Measurements from ENCODE around the gene NCEH1. TPM values are rescaled to one million over a fixed set of nuclear protein-coding genes. Genes with fewer than 3 reads are reported as not detected.

NCEH1 gene
- total RNA-seq, 2 donors from 2014 or later = 36.1 to 42.2 TPM

DNA sequence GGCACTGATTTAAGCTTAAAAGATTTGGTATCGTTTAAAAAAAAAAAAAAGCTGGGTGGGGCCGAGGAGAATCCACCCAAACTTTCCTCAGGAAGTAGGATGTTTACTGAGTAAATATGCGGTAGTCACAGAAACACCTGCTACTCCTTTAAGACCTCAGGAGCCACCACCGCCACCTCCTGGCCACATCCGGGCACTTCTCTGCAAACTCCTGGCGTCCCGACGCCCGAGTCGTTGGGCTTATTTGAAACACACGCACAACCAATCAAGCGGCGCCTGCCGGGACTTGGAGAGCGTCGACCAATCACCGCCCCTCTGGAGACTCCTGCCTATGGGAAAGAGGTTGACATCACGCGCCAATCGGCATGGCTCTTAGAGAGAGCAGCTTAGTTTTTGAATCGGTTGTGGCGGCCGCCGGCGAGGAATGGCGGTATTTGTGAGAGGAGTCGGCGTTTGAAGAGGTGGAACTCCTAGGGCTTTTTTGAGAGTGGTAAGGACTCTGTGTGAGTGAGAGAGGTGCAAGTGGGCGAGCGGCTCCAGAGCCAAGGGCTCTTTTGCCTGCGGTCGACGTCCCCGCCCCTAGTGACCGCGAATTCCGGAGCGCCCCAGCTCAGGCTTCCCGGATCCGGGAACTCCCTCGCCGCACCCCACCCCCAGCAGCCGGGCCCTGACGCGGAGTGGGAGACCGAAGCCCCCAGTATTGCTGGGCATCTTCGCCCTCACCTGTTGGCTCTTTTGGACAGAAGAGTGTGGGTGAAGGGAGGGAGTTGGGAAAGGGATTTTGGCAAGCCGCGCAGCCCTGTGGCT is 39.7 kb upstream of the NCEH1 start, which contains the start of gene ECT2:
Gene ECT2 (plus strand): TSS at position 359 of the 807 bp plus-strand sequence. CDS start 3,805 bp downstream, outside the sequence.
- Histone ChIP-seq H3K36me3 (no peaks in the 10 kb centered on the region), H3K4me1 (peaks cover 4% of the 10 kb centered on the region), H3K4me3 (peak within 1 kb of the TSS; percentile 85), H3K27me3 (no peaks in the 10 kb centered on the region), H3K9me3 (no peaks in the 10 kb centered on the region), H3K27ac (peak within 1 kb of the TSS; percentile 83), H3K9ac (ENCODE audit: low read depth in 2 of 2, low read length in 2 of 2) (peak within 1 kb of the TSS; percentile 60 to 87)
- intact Hi-C loops (cut with DNase I) = no loop called here
- TF ChIP-seq, protein P1, sequence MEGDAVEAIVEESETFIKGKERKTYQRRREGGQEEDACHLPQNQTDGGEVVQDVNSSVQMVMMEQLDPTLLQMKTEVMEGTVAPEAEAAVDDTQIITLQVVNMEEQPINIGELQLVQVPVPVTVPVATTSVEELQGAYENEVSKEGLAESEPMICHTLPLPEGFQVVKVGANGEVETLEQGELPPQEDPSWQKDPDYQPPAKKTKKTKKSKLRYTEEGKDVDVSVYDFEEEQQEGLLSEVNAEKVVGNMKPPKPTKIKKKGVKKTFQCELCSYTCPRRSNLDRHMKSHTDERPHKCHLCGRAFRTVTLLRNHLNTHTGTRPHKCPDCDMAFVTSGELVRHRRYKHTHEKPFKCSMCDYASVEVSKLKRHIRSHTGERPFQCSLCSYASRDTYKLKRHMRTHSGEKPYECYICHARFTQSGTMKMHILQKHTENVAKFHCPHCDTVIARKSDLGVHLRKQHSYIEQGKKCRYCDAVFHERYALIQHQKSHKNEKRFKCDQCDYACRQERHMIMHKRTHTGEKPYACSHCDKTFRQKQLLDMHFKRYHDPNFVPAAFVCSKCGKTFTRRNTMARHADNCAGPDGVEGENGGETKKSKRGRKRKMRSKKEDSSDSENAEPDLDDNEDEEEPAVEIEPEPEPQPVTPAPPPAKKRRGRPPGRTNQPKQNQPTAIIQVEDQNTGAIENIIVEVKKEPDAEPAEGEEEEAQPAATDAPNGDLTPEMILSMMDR (IDR thresholded peaks at IDR 0.05) = peak; percentile 67
- DNase-seq = peak; percentile 100

DNA sequence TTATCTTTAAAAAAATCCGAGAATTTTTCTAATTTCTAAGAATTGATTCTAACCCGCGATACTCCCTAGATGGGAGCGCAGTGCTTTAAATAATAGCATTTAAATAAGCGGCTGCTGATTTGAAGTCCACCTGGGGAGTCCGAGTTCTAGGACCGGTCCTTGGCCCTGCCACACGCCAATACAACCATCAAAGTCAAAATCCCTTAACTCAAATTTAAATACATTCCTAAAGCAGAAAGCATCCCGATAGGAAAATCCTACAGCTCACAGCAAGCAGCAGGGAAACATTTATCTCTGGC is 39.2 kb upstream of the NCEH1 start:
- Histone ChIP-seq H3K36me3 (no peaks in the 10 kb centered on the region), H3K4me1 (peaks cover 4% of the 10 kb centered on the region), H3K27me3 (no peaks in the 10 kb centered on the region), H3K27ac (peak overlapping the region; percentile 83), H3K9ac (ENCODE audit: low read depth in 2 of 2, low read length in 2 of 2) (peak overlapping the region in 1 of 2 donors; percentile 73), H3K9me3 (no peaks in the 10 kb centered on the region), H3K4me3 (peak overlapping the region; percentile 85)
- no peak for DNase-seq
- intact Hi-C loops (cut with DNase I) = no loop called here
- TF ChIP-seq, protein P1 (IDR thresholded peaks at IDR 0.05) = no peak

DNA sequence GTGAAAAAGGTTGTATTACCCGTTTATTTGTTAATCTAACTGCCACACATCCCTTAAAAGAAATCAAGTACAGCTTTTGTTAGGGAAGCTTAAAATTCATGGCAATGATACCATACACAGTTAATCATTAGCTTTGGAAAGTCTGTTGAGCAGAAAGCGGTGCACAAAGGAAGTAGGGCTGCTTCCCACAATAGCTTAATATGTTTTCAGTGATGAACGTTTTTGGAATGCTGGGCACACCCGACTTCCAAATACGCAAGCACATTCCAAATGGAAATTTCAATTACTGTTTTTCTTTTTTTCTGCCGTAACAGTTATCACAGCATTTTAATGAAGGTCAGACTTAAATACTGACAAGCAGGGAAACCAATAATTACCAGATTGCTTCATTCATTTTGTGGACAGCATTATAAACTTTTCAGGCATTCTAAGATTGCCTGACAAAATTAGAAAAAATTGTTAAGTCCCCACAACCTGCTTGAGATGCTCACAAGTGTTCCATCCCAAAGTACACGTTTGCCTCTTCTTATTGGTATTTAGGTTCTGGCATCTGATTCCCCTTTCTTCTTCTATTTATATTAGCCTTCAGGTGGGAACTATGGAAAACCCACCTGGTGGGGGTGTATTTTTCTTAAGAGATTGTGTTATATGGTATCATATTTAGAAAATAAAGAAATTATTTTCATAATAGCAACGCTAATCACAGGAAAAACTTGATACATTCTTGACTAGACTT is 38.5 kb upstream of the NCEH1 start:
- H3K4me1 ChIP-seq = peaks cover 4% of the 10 kb centered on the region
- no peaks in the 10 kb centered on the region for H3K9me3 ChIP-seq
- peak overlapping the region in 1 of 2 donors; percentile 56 for H3K9ac ChIP-seq (ENCODE audit: low read depth in 2 of 2, low read length in 2 of 2)
- H3K27ac ChIP-seq = peak overlapping the region; percentile 83
- TF ChIP-seq, protein P1 (IDR thresholded peaks at IDR 0.05) = no peak
- H3K4me3 ChIP-seq = peak overlapping the region; percentile 85
- intact Hi-C loops (cut with DNase I) = no loop called here
- H3K36me3 ChIP-seq = no peaks in the 10 kb centered on the region
- H3K27me3 ChIP-seq = no peaks in the 10 kb centered on the region
- peak; percentile 48 for DNase-seq

DNA sequence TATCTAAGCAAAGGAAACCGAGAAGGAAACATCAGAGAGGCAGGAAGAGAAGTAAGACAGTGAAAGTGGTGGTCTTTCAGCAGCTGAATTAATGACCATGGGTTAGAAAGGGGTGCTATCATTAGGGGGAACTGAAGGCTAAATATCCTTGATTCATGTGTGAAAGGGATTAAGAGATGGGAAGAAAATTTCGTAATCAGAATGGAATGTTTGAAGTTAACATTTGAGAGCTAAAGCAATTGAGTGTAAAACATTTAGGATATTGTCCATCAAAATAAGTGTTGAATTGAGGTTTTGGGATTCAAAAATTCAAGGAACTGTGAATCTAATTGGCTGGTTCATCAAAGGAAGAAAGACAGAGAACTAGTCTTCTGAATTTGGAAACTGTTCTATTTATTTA is 35.6 kb upstream of the NCEH1 start:
- Histone ChIP-seq H3K4me1 (peaks cover 4% of the 10 kb centered on the region), H3K27ac (no peak overlapping the region), H3K9ac (ENCODE audit: low read depth in 2 of 2, low read length in 2 of 2) (no peak overlapping the region), H3K27me3 (no peaks in the 10 kb centered on the region), H3K4me3 (no peak overlapping the region), H3K36me3 (no peaks in the 10 kb centered on the region), H3K9me3 (no peaks in the 10 kb centered on the region)
- TF ChIP-seq, protein P1 (IDR thresholded peaks at IDR 0.05) = no peak
- no peak for DNase-seq
- intact Hi-C loops (cut with DNase I) = no loop called here

DNA sequence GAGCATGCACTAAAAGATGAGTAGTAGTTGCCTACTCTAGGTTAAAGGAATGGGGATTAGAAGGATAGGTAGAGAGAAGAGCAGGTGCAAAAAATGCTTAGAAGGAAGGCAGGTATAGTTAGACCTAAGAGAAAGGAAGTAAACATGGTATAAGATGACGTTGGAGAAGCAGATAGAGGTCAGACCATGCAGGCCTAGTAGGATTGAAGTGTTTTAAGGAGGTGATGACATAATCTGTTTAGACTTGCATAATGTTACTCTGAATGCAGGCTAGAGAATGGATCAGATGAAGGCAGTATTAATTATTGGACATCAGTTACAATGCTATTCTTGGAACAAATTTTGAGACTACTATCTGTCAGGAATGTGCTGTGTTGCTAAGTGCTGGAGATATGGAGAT is 28.6 kb upstream of the NCEH1 start:
- Histone ChIP-seq H3K9me3 (no peaks in the 10 kb centered on the region), H3K9ac (ENCODE audit: low read depth in 2 of 2, low read length in 2 of 2) (no peak overlapping the region), H3K36me3 (no peaks in the 10 kb centered on the region), H3K4me3 (no peak overlapping the region), H3K4me1 (no peaks in the 10 kb centered on the region), H3K27ac (no peak overlapping the region), H3K27me3 (no peaks in the 10 kb centered on the region)
- intact Hi-C loops (cut with DNase I) = no loop called here
- DNase-seq = no peak
- TF ChIP-seq, protein P1 (IDR thresholded peaks at IDR 0.05) = no peak

Measured in colonic mucosa (tissue), 4 donors.